ENCODE data around the gene MED29. TPM values are rescaled to one million over a fixed set of nuclear protein-coding genes. Genes with fewer than 3 reads are reported as not detected.
A peak's percentile ranks its signal among the peaks of the same experiment; 100 is the strongest.

The MED29 gene
- total RNA-seq, 1 experiment from 2014 or later, result 17.0 TPM

- peaks cover 8% of the 10 kb centered on the region for H4K20me1 ChIP-seq (ENCODE audit: low read length)
- ATAC-seq (peak; percentile 30), DNase-seq (peak; percentile 71)
- no peaks in the 10 kb centered on the region for H3F3A ChIP-seq (ENCODE audit: low read length, unreplicated experiment)
- no peaks in the 10 kb centered on the region for H3K27me3 ChIP-seq (ENCODE audit: low read length)
- no peaks in the 10 kb centered on the region for H3K9me2 ChIP-seq (replicated peaks; ENCODE audit: low read length)
- H2AFZ ChIP-seq (ENCODE audit: low read length), result peak overlapping the region; percentile 54; the same call in 1 of the 2 replicates
- 0 out of 2 replicates have a peak, but pooled peaks cover under 1% of the 10 kb centered on the region for H3K36me3 ChIP-seq (ENCODE audit: low read depth, low read length)
- peak overlapping the region; percentile 66 for H3K4me3 ChIP-seq (ENCODE audit: low read length)
- ChIA-PET CTCF (interaction anchor here (1.0 kb wide), 1 partner anchor 9 kb away, joined by 3 read pairs; no protein-coding TSS in a partner anchor), POLR2A (ENCODE audit: unreplicated experiment) (interaction anchor here (0.6 to 1.0 kb wide), 4 partner anchors 11 to 1471 kb away, joined by 3 to 6 read pairs (median 4); partner anchors contain the start of genes MED29, PAF1 and RPS16)
- peak overlapping the region; percentile 97 for H3K27ac ChIP-seq (ENCODE audit: low read length)
- H3K9ac ChIP-seq (ENCODE audit: low read length), result peak overlapping the region; percentile 92
- BruUV-seq (replicated peaks), result no TSS peak
- H3K4me2 ChIP-seq (ENCODE audit: low read length), result peak overlapping the region; percentile 95
- peaks cover 9% of the 10 kb centered on the region for H3K79me2 ChIP-seq (ENCODE audit: low read length)
- H3K4me1 ChIP-seq (ENCODE audit: insufficient read depth, low read length), result peaks cover 48% of the 10 kb centered on the region
- no peak for TF ChIP-seq EZH2 (IDR thresholded peaks at IDR 0.05; ENCODE audit: low read length, unreplicated experiment)
- TF ChIP-seq EZH2phosphoT487 (IDR thresholded peaks at IDR 0.05; ENCODE audit: borderline replicate concordance, low read length), result peak; percentile 87
- no peak for TF ChIP-seq CTCF (conservative IDR thresholded peaks at IDR 0.05; ENCODE audit: low read depth, low read length)
- H3K9me3 ChIP-seq (ENCODE audit: low read length), result no peaks in the 10 kb centered on the region
- intact Hi-C loops (cut with micrococcal nuclease), result no loop called here
Measured at GRCh38 chr19:39402346-39403300, 11.4 kb downstream of the MED29 start.

GRCh38 chr19:39403331-39404312 lies 12.4 kb downstream of the MED29 start:
- H3K36me3 ChIP-seq (ENCODE audit: low read depth, low read length), result peaks cover 9% of the 10 kb centered on the region
- intact Hi-C loops (cut with micrococcal nuclease), result no loop called here
- peaks cover 18% of the 10 kb centered on the region for H4K20me1 ChIP-seq (ENCODE audit: low read length)
- H3F3A ChIP-seq (ENCODE audit: low read length, unreplicated experiment), result no peaks in the 10 kb centered on the region
- peak overlapping the region; percentile 97 for H3K27ac ChIP-seq (ENCODE audit: low read length)
- TSS peak; percentile 29 for BruUV-seq (replicated peaks)
- ChIA-PET CTCF (no interaction called here), POLR2A (ENCODE audit: unreplicated experiment) (interaction anchor here (0.5 to 1.0 kb wide), 6 partner anchors 12 to 1472 kb away, joined by 3 to 6 read pairs (median 4); partner anchors contain the start of genes MED29, PAF1 and RPS16)
- peaks cover 42% of the 10 kb centered on the region for H3K4me1 ChIP-seq (ENCODE audit: insufficient read depth, low read length)
- ATAC-seq (peak; percentile 43), DNase-seq (peak; percentile 88)
- H3K9me3 ChIP-seq (ENCODE audit: low read length), result no peaks in the 10 kb centered on the region
- peak overlapping the region; percentile 95 for H3K4me2 ChIP-seq (ENCODE audit: low read length)
- TF ChIP-seq CTCF (conservative IDR thresholded peaks at IDR 0.05; ENCODE audit: low read depth, low read length) (no peak), EZH2 (IDR thresholded peaks at IDR 0.05; ENCODE audit: low read length, unreplicated experiment) (no peak), EZH2phosphoT487 (IDR thresholded peaks at IDR 0.05; ENCODE audit: borderline replicate concordance, low read length) (peak; percentile 79)
- H2AFZ ChIP-seq (ENCODE audit: low read length), result no peak overlapping the region
- peak overlapping the region; percentile 92 for H3K9ac ChIP-seq (ENCODE audit: low read length)
- H3K4me3 ChIP-seq (ENCODE audit: low read length), result peak overlapping the region; percentile 66
- peaks cover 19% of the 10 kb centered on the region for H3K79me2 ChIP-seq (ENCODE audit: low read length)
- no peaks in the 10 kb centered on the region for H3K27me3 ChIP-seq (ENCODE audit: low read length)
- H3K9me2 ChIP-seq (replicated peaks; ENCODE audit: low read length), result no peaks in the 10 kb centered on the region

Measured in PC-3 (cell line).